HepG2 (cell line): ENCODE measurements around the gene MAP3K14.

Experiments
- ZNF124 ChIP-seq: sonication (generic); formaldehyde crosslinking; IDR thresholded peaks from 2 replicates; pipeline ENCODE4 v1.4.0; 2020; ENCODE audit warnings: missing genetic modification reagents
- ZNF142 ChIP-seq: sonication (generic); formaldehyde crosslinking; IDR thresholded peaks from 2 replicates; pipeline ENCODE4 v1.4.0; 2020; ENCODE audit warnings: missing genetic modification reagents

GRCh38 chr17:45351831-45352230 lies 35.0 kb upstream of the MAP3K14 start:
- TF ChIP-seq ZNF124 (no peak), ZNF142 (CRISPR knock-in tag) (no peak)
